Activated T-cell treated with anti-CD3 and anti-CD28 coated beads for 24 hours (primary cell): ENCODE results near the gene UGT1A7.

ENCODE experiments used
- DNase-seq: peaks from one replicate; pipeline ENCODE4 v3.0.0-alpha.2; 2020; ENCODE audit warnings: low read depth

UGT1A7 gene

DNA sequence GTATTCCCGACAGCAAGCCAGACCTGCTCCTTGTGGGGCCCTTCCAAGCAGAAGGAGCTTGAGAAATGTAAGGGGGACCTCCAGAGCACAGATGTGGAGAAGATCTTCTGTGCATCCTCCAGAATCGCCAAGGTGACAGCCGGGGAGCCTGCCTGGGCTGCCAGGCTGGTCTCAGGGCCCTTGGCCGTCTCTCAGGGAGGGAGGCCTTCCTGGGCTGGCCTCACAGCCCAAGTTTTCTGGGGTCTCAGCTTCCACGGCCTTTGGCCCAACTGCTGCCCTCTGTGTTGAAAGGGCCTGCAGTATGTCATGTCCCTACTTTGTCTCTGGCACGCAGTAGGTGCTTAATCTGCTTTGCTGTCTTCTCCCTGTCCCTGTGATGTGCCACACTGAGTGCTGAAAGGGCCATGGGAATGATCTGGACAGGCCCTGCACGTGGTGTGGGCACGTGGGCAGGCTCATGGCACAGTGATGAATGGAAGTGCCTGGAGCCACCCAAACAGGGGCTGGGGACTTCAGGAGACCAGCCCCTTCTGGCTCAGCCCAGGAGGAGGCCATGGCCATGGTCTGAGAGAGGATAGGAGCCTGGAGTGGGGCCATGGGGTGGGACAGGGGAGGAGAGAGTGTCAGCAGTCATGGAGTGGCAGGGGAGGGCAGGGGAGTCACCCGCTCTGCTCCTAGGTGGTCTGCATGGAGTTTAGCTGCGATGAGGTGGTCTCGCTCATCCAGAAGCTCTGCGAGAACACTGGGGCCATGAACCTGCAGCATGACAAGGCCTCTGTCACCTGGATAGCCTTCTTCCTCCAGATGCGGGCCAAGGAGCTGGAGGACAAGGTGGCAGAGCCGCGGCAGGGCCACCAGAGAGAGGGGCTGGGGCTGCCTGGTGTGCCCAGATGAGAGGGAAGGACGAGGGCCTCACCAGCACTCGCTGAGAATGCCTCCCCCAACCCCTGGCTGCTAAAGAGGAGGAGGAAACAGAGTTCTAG, 137.2 kb downstream of the UGT1A7 start:
- DNase-seq = no peak

GRCh38 chr2:233819884-233820773, 138.4 kb downstream of the UGT1A7 start:
- no peak for DNase-seq

GRCh38 chr2:233820774-233821105, 139.0 kb downstream of the UGT1A7 start:
- no peak for DNase-seq

DNA sequence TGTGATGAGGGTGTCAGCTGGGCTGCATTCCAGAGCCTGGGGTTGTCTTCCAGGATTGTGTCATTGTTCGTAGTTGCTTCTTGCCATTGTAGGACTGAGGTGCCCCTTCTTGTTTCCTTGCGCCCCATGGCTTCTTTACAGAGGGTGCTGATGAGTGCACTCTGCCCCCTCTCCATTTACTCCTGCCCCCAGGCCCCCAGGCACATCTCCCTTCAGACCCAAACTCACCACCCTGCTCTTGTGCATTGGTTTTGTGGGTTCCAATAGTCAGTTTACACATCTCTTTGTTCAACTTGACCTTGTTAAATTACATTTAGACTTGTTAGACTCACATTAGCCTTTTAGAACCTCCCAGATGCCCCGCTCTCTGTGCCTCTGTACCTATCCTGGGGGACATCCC, 139.5 kb downstream of the UGT1A7 start:
- no peak for DNase-seq

GRCh38 chr2:233821709-233822100, 140.0 kb downstream of the UGT1A7 start:
- DNase-seq = no peak

DNA sequence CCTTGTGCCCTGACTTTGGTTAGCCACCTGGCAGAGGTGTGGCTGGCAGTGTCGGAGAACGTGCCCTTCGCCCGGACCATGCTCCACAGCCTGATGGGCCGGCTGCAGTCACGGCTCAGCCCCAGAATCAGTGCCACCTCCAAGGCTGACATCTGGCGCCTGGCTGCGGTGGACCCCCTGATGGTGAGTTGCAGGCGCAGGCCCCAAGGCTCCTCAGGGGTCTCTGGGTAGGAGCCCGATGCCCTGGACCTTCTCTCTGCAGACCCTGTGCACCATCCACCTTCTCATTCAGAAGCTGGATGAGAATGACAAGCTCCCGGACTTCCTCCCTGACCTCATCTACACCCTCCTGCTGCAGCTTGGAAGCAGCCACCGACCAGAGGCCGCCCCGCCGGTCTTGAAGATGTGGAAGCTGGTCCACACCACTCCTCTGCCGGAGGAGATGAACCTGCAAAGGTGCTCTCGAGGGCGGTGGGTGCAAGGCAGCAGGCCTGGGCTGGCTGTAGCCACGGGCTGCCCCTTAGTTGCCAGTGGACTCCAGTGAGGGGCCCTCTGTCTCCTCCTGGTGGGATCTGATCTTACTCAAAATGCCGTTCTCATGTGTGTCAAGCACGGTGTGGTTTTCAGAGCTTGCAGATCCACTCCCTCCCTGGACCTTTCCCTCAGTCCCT, 140.5 kb downstream of the UGT1A7 start:
- no peak for DNase-seq
